ENCODE data around the gene CIB4. TPM values are rescaled to one million over a fixed set of nuclear protein-coding genes. Genes with fewer than 3 reads are reported as not detected.

The CIB4 gene
- total RNA-seq, 1 donor from 2014 or later = not detected

- DNase-seq (ENCODE audit: low read depth) = no peak
- no peak for TF ChIP-seq CTCF (conservative IDR thresholded peaks at IDR 0.05; ENCODE audit: low read depth, low read length)
- H3K4me3 ChIP-seq (ENCODE audit: low read depth, low read length) = no peak overlapping the region
Observed at GRCh38 chr2:26534098-26534864, 106.9 kb downstream of the CIB4 start.

- no peak overlapping the region for H3K4me3 ChIP-seq (ENCODE audit: low read depth, low read length)
- TF ChIP-seq CTCF (conservative IDR thresholded peaks at IDR 0.05; ENCODE audit: low read depth, low read length) = no peak
- no peak for DNase-seq (ENCODE audit: low read depth)
Observed at GRCh38 chr2:26533661-26534060, 107.5 kb downstream of the CIB4 start.

GRCh38 chr2:26532301-26533250 is 108.6 kb downstream of the CIB4 start:
- DNase-seq (ENCODE audit: low read depth) = no peak
- H3K4me3 ChIP-seq (ENCODE audit: low read depth, low read length) = no peak overlapping the region
- TF ChIP-seq CTCF (conservative IDR thresholded peaks at IDR 0.05; ENCODE audit: low read depth, low read length) = no peak

Other genes starting within 250 kb of the CIB4 start
- gene DRC1, start 239.4 kb downstream of the CIB4 start, total RNA-seq = not detected in 2 replicates
- gene OTOF, start 163.2 kb downstream of the CIB4 start, total RNA-seq = not detected in 2 replicates
- gene KCNK3, start 51.4 kb upstream of the CIB4 start, total RNA-seq = 1.9 and 5.1 TPM in 2 replicates
- 27.2 and 67.1 TPM in 2 replicates for gene SLC35F6, start 122.9 kb upstream of the CIB4 start, total RNA-seq
- gene CENPA, start 144.7 kb upstream of the CIB4 start, total RNA-seq = 24.4 and 33.7 TPM in 2 replicates
- under 0.01 and 0.63 TPM in 2 replicates for gene DPYSL5, start 206.8 kb upstream of the CIB4 start, total RNA-seq